Activated CD4-positive, alpha-beta T cell treated with anti-CD3 and anti-CD28 coated beads, Interleukin-2, amount 10 ng/mL, durations not matched to agents 24 days and 14 days (primary cell): ENCODE data around the gene ZNF343. TPM values are rescaled to one million over a fixed set of nuclear protein-coding genes. Genes with fewer than 3 reads are reported as not detected.
"Not testable (repeated sequence)": the region's sequence is repeated elsewhere in the genome, so short reads cannot be mapped to it uniquely, and the experiment has no call there.

ENCODE experiments used
- DNase-seq: peaks from one replicate; pipeline ENCODE4 v3.0.0; 2022
- H3K27ac Mint-ChIP-seq: one replicate; pipeline ENCODE4 v1.8.0; 2022; ENCODE audit warnings: mild to moderate bottlenecking, mixed read lengths
- H3K27me3 Mint-ChIP-seq: one replicate; pipeline ENCODE4 v1.8.0; 2022; ENCODE audit warnings: mixed read lengths
- H3K36me3 Mint-ChIP-seq: one replicate; pipeline ENCODE4 v1.8.0; 2022; ENCODE audit warnings: low read depth, mild to moderate bottlenecking, mixed read lengths
- H3K4me1 Mint-ChIP-seq: one replicate; pipeline ENCODE4 v1.8.0; 2021; ENCODE audit warnings: mixed read lengths
- H3K4me3 Mint-ChIP-seq: one replicate; pipeline ENCODE4 v1.8.0; 2022; ENCODE audit warnings: mild to moderate bottlenecking, moderate library complexity, mixed read lengths
- H3K9me3 Mint-ChIP-seq: one replicate; pipeline ENCODE4 v1.8.0; 2021; ENCODE audit warnings: mixed read lengths
- intact Hi-C: fragments of 100-400 bp; cut with micrococcal nuclease; formaldehyde crosslinking; loops from one replicate; pipeline ENCODE4 v1.15.1; 2023
- total RNA-seq: library from RNA; stranded (reverse); gene quantifications from 2 replicates; pipeline ENCODE4 v1.2.3, GENCODE V29; 2022

ZNF343 gene
- total RNA-seq, 1 donor from 2014 or later = 18.9 TPM

DNA sequence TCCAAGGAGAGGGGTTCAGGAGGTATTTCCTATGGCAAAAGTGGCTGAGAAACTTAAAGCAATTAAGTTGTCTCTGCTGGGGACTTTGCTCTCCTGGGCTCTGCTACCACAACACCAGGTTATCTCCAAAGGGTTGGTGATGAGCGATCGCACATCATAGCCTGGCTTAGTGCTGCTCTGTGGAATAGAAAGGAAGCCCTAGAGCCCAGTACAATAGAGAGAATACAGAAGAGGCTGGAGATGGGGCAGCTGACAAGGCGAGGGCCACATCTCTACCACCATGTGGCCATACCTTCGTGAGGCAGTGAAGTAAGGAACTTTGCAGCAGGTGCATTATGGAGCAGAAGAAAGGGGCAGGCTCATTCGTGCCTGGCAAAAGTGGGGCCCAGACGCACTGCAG is 19.0 kb upstream of the ZNF343 start:
- H3K36me3 Mint-ChIP-seq = no peaks in the 10 kb centered on the region
- peak; percentile 51 for DNase-seq
- H3K4me3 Mint-ChIP-seq = no peak overlapping the region
- H3K4me1 Mint-ChIP-seq = peaks cover 17% of the 10 kb centered on the region
- H3K9me3 Mint-ChIP-seq = no peaks in the 10 kb centered on the region
- peaks cover 6% of the 10 kb centered on the region for H3K27me3 Mint-ChIP-seq
- intact Hi-C loops = no loop called here
- H3K27ac Mint-ChIP-seq = no peak overlapping the region

DNA sequence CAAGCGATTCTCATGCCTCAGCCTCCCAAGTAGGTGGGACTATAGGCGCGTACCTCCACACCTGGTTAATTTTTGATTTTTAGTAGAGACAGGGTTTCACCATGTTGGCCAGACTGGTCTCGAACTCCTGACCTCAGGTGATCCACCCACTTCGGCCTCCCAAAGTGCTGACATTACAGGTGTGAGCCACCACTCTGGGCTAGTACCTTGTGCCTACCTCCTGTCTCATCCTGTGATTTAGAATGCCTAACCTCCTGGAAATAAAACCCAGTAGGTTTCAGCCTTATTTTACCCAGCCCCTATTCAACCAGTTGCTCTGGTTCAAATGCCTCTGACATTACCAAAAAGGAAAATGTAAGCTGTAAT is 17.5 kb upstream of the ZNF343 start:
- H3K4me3 Mint-ChIP-seq, H3K9me3 Mint-ChIP-seq, H3K27ac Mint-ChIP-seq, intact Hi-C loops, H3K36me3 Mint-ChIP-seq, H3K27me3 Mint-ChIP-seq: not testable (repeated sequence)
- peaks cover 21% of the 10 kb centered on the region for H3K4me1 Mint-ChIP-seq
- DNase-seq = peak; percentile 55

GRCh38 chr20:2524709-2525506 is 16.2 kb upstream of the ZNF343 start:
- Mint-ChIP-seq H3K27me3 (peaks cover 5% of the 10 kb centered on the region), H3K9me3 (no peaks in the 10 kb centered on the region), H3K36me3 (no peaks in the 10 kb centered on the region), H3K4me3 (peak overlapping the region; percentile 85), H3K4me1 (peaks cover 23% of the 10 kb centered on the region), H3K27ac (peak overlapping the region; percentile 93)
- intact Hi-C loops = loop anchor here (1.0 to 2.0 kb wide), 3 partner anchors 16 to 128 kb away; partner anchors contain the start of genes NOP56 and SNRPB
- DNase-seq = peak; percentile 81

DNA sequence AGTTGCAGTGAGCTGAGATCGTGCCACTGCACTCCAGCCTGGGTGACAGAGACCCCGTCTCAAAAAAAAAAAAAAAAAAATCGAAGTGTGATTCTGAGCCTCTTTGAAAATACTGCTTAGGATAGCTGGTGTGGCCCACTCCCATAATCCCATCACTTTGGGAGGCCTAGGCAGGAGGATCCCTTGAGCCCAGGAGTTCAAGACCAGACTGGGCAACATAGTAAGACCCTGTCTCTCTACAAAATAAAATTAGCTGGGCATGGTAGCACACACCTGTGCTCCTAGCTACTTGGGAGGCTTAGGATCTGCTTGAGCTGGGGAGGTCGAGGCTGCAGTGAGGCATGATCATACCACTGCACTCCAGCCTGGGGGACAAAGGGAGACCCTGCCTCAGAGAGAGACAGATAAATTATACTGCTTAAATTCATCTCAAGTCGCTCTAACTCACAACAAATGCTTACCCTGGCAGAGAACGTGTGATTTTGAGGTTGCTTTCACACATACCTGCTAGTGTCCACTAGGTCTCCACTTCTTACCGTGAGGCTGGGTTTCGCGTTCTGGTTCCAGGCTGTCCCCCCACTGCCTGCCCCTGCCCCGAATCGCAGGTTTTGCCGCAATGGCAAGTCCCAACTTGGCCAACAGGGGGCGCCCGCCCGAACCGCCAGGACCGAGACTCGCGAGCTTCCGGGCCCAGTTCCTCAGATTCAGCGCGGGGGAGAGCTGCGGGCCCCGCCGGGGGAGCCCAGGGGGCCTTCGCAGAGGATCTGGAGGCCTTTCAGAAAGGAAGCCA is 15.4 kb upstream of the ZNF343 start:
- Mint-ChIP-seq H3K4me3 (peak overlapping the region; percentile 85), H3K9me3 (no peaks in the 10 kb centered on the region), H3K27me3 (peaks cover 5% of the 10 kb centered on the region), H3K4me1 (peaks cover 20% of the 10 kb centered on the region), H3K36me3 (no peaks in the 10 kb centered on the region), H3K27ac (peak overlapping the region; percentile 93)
- peak; percentile 98 for DNase-seq
- intact Hi-C loops = loop anchor here (1.0 to 2.0 kb wide), 3 partner anchors 15 to 129 kb away; partner anchors contain the start of genes NOP56 and SNRPB

DNA sequence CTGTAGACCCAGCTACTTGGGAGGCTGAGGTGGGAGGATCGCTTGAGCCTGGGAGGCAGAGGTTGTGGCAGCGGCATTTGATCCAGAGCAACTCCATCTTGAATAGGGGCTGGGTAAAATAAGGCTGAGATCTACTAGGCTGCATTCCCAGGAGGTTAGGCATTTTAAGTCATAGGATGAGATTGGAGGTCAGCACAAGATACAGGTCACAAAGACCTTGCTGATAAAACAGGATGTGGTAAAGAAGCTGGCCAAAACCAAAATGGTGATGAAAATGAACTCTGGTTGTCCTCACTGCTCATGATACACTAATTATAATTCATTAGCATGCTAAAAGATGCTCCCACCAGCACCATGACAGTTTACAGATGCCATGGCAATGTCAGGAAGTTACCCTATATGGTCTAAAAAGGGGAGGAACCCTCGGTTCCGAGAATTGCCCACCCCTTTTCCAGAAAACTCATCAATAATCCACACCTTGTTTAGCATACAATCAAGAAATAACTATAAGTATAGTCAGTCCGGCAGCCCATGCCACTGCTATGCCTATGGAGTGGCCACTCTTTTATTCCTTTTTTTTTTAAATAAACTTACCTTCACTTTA is 14.2 kb upstream of the ZNF343 start:
- H3K9me3 Mint-ChIP-seq, H3K36me3 Mint-ChIP-seq, intact Hi-C loops, H3K27me3 Mint-ChIP-seq, H3K27ac Mint-ChIP-seq, H3K4me3 Mint-ChIP-seq: not testable (repeated sequence)
- peaks cover 20% of the 10 kb centered on the region for H3K4me1 Mint-ChIP-seq
- DNase-seq = peak; percentile 58

GRCh38 chr20:2521369-2522305 is 12.9 kb upstream of the ZNF343 start:
- H3K4me1 Mint-ChIP-seq = peaks cover 20% of the 10 kb centered on the region
- H3K9me3 Mint-ChIP-seq = no peaks in the 10 kb centered on the region
- H3K4me3 Mint-ChIP-seq = no peak overlapping the region
- no peaks in the 10 kb centered on the region for H3K27me3 Mint-ChIP-seq
- H3K36me3 Mint-ChIP-seq = no peaks in the 10 kb centered on the region
- DNase-seq = peak; percentile 87
- intact Hi-C loops = no loop called here
- no peak overlapping the region for H3K27ac Mint-ChIP-seq

DNA sequence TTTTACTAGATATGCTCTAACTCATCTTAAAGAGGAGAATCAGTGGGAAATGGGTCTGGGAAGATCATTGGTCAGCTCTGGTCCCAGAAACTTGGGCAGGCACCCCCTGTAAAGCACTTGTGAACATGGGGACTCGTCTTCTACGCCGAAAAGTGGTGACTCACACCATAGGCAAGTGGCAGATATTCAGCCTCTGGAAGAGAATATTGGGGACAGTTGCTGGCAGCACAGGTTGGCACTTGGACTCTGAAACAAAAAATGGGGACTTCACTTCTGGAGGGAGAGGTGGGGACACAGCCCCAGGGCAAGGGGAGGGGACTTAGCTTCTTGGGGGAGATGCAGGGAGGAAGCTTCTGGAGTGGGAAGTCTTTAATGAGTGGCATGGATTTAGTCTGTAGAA is 11.9 kb upstream of the ZNF343 start:
- H3K4me3 Mint-ChIP-seq = no peak overlapping the region
- no peak overlapping the region for H3K27ac Mint-ChIP-seq
- peak; percentile 53 for DNase-seq
- intact Hi-C loops = no loop called here
- no peaks in the 10 kb centered on the region for H3K36me3 Mint-ChIP-seq
- H3K27me3 Mint-ChIP-seq = no peaks in the 10 kb centered on the region
- H3K4me1 Mint-ChIP-seq = peaks cover 20% of the 10 kb centered on the region
- no peaks in the 10 kb centered on the region for H3K9me3 Mint-ChIP-seq

DNA sequence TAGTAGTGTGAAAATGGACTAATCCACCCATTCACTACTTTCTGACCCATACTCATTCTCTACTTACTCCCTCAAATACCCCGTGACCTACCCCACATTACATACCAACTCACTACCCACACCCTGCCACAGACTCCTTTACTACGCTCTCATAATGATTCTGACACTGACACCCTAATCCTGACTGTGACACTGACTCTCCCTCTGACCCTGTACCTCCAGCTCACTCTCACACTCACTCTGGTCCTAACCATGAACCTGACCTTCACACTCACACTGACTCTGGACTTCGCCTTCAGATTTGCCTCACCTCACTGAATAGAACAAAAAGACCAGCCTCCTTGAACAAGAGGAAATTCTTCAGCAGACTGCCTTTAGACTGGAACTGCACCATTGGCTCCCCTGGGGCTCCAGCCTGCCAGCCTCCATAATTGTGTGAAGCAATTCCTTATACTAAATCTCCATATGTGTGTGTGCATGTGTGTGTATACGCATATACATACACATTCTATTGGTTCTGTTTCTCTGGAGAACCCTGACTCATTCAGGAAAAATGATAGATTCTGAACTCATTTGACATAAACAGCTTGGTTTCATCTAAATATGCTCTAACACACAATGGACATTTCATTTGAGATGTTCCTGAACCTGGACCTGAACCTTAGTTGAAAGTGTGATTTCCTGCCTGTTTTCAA is 10.5 kb upstream of the ZNF343 start:
- H3K36me3 Mint-ChIP-seq = no peaks in the 10 kb centered on the region
- DNase-seq = no peak
- no peak overlapping the region for H3K4me3 Mint-ChIP-seq
- peaks cover 4% of the 10 kb centered on the region for H3K27me3 Mint-ChIP-seq
- H3K27ac Mint-ChIP-seq = no peak overlapping the region
- no peaks in the 10 kb centered on the region for H3K9me3 Mint-ChIP-seq
- intact Hi-C loops = no loop called here
- peaks cover 12% of the 10 kb centered on the region for H3K4me1 Mint-ChIP-seq

GRCh38 chr20:2518558-2518957 is 9.8 kb upstream of the ZNF343 start:
- no peak overlapping the region for H3K4me3 Mint-ChIP-seq
- intact Hi-C loops = no loop called here
- DNase-seq = no peak
- peaks cover 8% of the 10 kb centered on the region for H3K4me1 Mint-ChIP-seq
- no peak overlapping the region for H3K27ac Mint-ChIP-seq
- peaks cover 8% of the 10 kb centered on the region for H3K27me3 Mint-ChIP-seq
- no peaks in the 10 kb centered on the region for H3K9me3 Mint-ChIP-seq
- H3K36me3 Mint-ChIP-seq = no peaks in the 10 kb centered on the region

GRCh38 chr20:2518096-2518495 is 9.4 kb upstream of the ZNF343 start:
- Mint-ChIP-seq H3K4me1 (peaks cover 8% of the 10 kb centered on the region), H3K27me3 (peaks cover 9% of the 10 kb centered on the region), H3K4me3 (no peak overlapping the region), H3K27ac (no peak overlapping the region), H3K36me3 (no peaks in the 10 kb centered on the region), H3K9me3 (no peaks in the 10 kb centered on the region)
- DNase-seq = no peak
- intact Hi-C loops = no loop called here

GRCh38 chr20:2516399-2516798 is 7.7 kb upstream of the ZNF343 start:
- intact Hi-C loops = no loop called here
- Mint-ChIP-seq H3K4me1 (peaks cover 5% of the 10 kb centered on the region), H3K27ac (no peak overlapping the region), H3K27me3 (peaks cover 20% of the 10 kb centered on the region), H3K36me3 (no peaks in the 10 kb centered on the region), H3K4me3 (no peak overlapping the region), H3K9me3 (no peaks in the 10 kb centered on the region)
- no peak for DNase-seq

- no peak for DNase-seq
- Mint-ChIP-seq H3K27me3 (peaks cover 25% of the 10 kb centered on the region), H3K4me1 (no peaks in the 10 kb centered on the region), H3K4me3 (no peak overlapping the region), H3K27ac (no peak overlapping the region), H3K36me3 (no peaks in the 10 kb centered on the region), H3K9me3 (no peaks in the 10 kb centered on the region)
- intact Hi-C loops = no loop called here
These were observed 6.5 kb upstream of the ZNF343 start for GRCh38 chr20:2515203-2515602.

DNA sequence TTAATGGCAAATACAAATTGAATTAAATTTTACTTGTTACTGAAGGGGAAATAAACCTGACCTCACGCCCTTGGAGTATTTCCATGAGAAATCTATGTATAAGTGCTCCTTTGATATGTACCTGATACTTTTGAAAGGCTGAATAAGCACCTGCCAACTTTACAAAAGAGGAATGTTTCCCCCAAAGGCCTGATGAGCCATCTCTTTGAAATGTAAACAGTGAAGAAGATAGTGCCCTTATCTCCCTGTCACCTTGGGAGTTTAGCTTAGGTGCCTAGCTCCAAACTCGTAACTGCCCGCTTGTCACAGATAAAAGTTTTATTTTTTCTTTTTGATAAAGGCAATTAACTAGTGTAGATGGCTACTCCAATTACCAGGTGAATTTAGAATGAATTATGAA is 1.1 kb upstream of the ZNF343 start:
- peaks cover 12% of the 10 kb centered on the region for H3K36me3 Mint-ChIP-seq
- intact Hi-C loops = loop anchor here (1.0 to 5.0 kb wide), 3 partner anchors 15 to 143 kb away; partner anchors contain the start of genes NOP56 and SNRPB
- H3K4me3 Mint-ChIP-seq = peak overlapping the region; percentile 99
- peaks cover 24% of the 10 kb centered on the region for H3K27me3 Mint-ChIP-seq
- H3K27ac Mint-ChIP-seq = no peak overlapping the region
- no peaks in the 10 kb centered on the region for H3K9me3 Mint-ChIP-seq
- peaks cover 12% of the 10 kb centered on the region for H3K4me1 Mint-ChIP-seq
- DNase-seq = no peak
